ENCODE data around the gene PTGFR.

PTGFR gene, protein sequence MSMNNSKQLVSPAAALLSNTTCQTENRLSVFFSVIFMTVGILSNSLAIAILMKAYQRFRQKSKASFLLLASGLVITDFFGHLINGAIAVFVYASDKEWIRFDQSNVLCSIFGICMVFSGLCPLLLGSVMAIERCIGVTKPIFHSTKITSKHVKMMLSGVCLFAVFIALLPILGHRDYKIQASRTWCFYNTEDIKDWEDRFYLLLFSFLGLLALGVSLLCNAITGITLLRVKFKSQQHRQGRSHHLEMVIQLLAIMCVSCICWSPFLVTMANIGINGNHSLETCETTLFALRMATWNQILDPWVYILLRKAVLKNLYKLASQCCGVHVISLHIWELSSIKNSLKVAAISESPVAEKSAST

DNA sequence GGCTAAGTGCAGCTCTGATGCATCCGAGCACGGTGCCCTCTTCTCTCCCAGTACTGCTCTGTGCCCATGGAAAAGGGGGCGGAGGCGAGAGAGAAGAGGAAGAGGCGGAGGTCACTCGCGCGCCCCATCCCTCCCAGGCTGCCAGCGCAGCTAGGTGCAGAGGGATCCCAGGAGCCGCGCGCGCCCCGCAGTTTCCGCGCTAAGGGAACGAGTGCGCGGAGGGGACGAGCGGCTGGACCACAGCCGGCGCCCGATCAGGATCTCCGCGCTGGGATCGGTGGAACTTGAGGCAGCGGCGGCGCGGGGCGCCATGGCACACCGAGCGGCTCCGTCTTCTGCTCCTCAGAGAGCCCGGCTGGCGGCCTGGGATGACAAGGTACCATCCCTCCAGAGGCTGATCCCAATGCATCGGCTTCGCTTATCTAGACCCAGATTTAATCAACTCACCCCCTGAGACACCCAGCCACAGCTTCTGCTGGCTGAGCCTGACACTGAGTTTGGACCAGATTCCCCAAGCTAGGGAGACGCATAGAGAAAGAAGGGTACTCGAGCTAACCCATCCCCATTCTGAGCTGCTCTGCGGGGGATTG is at the start of gene PTGFR:
Gene PTGFR, plus strand, starts transcription at position 114 of the 590 bp plus-strand sequence. CDS start 1,770 bp downstream, outside the sequence.
- no peak for DNase-seq (ENCODE audit: low read depth)

DNA sequence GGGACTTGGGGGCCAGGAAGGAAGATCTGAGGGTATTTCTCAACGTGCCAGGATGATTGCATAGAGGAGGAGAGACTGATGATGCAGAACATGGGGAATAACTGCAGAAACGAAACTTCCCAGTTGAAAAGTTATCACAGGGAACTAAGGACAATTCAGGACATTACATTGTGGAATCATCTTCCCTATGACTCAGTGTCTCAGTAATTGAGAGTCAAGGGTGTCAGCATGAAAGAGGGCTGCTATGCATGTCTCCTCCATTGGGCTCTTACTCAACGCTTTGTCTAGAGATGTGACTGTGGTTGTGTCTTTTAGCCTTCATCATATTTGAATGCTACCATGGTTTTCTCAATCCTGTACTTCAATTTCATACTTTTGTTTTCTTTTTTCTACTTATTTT is 48.9 kb upstream of the PTGFR start:
- DNase-seq (ENCODE audit: low read depth), result no peak

GRCh38 chr1:78447086-78447485 is 43.7 kb upstream of the PTGFR start:
- no peak for DNase-seq (ENCODE audit: low read depth)

- no peak for DNase-seq (ENCODE audit: low read depth)
These were observed 26.3 kb upstream of the PTGFR start for GRCh38 chr1:78464449-78464891.

GRCh38 chr1:78465143-78465542 is 25.6 kb upstream of the PTGFR start:
- no peak for DNase-seq (ENCODE audit: low read depth)

DNA sequence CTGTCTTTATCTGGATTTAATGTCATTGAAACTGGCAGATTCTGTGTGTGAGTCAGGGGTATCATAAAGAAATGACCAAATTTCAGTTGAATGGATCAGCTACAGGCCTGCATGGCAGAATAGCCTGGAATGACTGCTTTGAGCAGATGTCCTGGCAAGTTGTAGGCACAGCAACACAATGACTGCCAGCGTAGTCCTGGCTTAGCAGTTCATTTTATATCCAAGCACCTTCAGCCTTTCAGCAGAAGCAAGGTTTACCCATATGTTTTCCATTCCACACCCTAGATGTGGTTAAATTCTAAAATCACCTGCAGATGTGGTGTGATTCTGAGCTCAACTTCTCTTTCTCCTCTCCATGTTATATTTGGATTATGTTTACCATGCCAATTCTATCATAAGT is 22.3 kb upstream of the PTGFR start:
- no peak for DNase-seq (ENCODE audit: low read depth)

DNA sequence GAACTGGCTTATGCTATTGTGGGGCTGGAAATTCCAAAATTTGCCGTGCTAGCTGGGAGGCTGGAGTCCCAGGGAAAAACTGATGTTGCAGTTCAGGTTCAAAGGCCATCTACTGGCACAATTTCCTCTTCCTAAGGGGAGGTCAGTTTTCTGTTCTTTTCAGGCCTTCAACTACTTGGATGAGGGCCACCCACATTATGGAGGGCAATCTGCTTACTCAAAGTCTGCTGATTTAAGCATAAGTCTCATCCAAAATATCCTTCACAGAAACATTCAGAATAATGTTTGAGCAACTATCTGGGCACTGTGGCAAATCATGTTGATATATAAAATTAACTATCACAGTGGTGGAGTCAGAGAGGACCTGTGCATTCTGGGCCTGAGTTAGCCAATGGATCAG is 21.2 kb upstream of the PTGFR start:
- no peak for DNase-seq (ENCODE audit: low read depth)

DNA sequence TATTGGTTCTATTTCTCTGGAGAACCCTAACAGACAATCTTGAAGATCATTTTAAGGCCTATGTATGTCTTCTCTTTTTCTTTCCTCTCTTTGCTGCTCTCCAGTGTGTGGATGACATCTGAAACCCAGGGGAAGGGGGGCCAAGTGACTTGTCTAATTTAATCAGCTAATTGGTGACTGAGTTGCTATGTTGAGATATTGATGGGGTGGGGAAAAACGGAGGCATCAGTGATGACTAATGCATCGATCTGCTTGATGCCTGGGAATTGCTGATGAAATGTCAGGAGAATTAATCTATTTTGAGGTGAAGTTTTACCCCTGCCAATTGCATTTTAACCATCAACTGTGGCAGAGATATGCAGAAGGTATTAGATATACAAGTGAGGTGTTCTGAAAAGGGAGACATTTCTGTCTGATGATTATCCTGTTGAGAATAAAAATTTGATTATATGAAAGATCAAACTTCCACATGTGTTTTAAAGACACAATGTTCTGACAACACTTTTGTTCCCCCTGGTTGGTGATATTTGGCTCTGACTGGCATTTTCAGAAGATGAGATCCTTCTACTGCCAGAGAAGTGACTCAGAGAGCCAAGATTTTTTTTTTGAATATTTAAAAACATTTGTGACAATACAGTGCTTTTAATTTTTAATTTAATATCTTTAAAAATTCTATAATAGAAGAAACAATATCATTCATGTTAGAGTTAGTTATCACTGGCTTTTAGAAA is 18.7 kb upstream of the PTGFR start:
- no peak for DNase-seq (ENCODE audit: low read depth)

DNA sequence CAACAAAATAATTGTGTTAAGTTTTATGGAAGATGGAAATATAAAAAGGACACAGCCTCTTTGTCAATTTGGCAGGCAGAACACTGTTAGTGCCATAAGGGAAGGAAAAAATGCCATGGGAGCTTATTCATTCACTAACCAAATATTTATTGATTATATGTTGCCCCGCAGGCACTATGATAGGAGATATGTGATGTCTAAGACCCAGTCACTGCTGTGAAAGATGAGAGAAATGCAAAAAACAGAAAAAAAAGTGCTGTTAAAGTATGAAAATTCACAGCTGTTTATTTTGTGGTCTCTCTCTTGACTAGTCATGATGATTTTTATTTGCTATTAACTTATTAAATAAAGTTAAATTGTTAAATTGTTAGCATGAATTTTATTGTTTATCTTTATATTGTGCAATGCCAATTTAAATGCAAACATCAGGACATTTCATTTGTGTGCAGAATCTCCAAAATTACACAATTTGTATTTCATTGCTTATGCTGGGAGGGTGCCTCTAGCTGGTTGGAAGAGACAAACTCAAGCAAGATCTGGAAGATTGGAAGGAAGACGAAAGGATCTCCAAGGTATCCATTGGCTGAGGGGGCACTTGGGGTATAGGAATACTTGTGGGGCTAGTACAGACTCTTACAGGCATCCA is 17.8 kb upstream of the PTGFR start:
- no peak for DNase-seq (ENCODE audit: low read depth)

DNA sequence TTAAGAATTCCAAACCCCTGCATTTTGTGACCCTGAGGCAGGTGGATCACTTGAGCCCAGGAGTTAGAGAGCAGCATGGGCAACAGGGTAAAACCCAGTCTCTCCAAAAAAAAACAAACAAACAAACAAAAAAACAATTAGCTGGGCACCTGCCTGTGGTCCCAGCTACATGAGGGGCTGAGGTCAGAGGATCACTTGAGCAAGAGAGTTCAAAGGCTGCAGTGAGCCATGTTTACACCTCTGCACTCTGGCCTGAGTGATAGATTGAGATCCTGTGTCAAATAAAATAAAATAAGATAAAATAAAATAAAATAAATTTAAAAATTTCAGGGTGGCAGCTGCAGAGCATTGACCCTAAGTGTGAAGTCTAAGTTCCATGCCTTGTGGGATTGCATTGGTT is 16.7 kb upstream of the PTGFR start:
- no peak for DNase-seq (ENCODE audit: low read depth)

- DNase-seq (ENCODE audit: low read depth), result no peak
These were observed 14.7 kb upstream of the PTGFR start for GRCh38 chr1:78475888-78476610.

GRCh38 chr1:78483903-78484302 is 6.9 kb upstream of the PTGFR start:
- DNase-seq (ENCODE audit: low read depth), result no peak

- no peak for DNase-seq (ENCODE audit: low read depth)
These were observed 787 bp downstream of the PTGFR start for GRCh38 chr1:78491451-78492071.

GRCh38 chr1:78492386-78492950 is 1.7 kb downstream of the PTGFR start:
- no peak for DNase-seq (ENCODE audit: low read depth)

DNA sequence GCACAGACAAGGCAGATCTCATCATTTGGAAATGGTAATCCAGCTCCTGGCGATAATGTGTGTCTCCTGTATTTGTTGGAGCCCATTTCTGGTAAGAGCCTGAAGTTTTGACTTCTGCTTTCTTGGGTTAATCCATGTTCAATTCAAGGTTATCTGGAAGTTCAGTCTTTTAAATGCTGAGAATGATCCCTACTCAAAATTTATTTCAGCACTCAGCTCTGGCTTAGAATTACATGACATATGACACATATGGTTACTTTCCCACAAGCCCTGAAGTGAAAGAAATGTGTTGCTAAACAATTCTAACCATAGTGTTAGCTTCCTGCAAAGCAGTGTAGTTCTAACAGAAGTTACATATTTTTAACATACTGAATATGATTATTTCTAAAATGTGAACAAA is 2.7 kb downstream of the PTGFR start:
- no peak for DNase-seq (ENCODE audit: low read depth)

GRCh38 chr1:78497201-78497600 is 6.4 kb downstream of the PTGFR start:
- DNase-seq (ENCODE audit: low read depth), result no peak

- DNase-seq (ENCODE audit: low read depth), result no peak
These were observed 9.8 kb downstream of the PTGFR start for GRCh38 chr1:78500529-78500928.

GRCh38 chr1:78501203-78501602 is 10.4 kb downstream of the PTGFR start:
- no peak for DNase-seq (ENCODE audit: low read depth)

DNA sequence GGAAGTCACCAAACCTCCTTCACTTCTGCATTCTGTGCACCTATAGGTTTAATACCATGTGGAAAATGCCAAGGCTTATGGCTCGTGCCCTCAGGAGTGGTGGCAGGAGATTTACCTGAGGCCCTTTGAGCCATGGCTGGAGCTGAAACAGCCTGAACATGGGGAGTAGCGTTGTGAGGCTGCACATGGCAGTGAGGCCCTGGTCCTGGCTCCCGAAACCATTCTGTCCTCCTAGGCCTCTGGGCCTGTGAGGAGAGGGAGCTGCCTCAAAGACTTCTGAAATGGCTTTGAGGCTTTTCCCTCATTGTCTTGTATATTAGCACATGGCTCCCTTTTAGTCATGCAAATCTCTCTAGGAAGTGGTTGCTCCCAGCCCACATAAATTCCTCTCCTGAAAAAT is 20.6 kb downstream of the PTGFR start:
- no peak for DNase-seq (ENCODE audit: low read depth)

- no peak for DNase-seq (ENCODE audit: low read depth)
These were observed 25.9 kb downstream of the PTGFR start for GRCh38 chr1:78516716-78517115.

DNA sequence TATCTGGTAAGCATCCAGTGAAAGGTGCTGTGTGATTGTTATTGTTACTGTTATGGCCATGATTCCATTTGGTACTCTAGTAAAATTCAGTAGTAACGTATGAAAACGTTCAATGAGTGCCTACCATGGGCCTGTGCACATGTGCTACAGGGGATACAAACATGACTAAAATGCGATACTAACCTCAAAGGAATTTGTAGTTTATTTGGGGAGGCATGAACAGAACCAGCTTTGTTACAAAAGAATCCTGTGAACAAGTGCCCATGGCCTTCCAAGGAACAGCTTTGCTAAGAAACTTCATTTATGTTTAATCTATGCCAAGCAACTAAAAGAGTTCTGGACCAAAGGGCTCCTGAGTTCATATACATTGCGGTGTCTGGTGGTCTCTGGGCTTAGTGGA is 28.7 kb downstream of the PTGFR start:
- no peak for DNase-seq (ENCODE audit: low read depth)

Measured in stimulated activated CD8-positive, alpha-beta memory T cell treated with anti-CD3 and anti-CD28 coated beads, Interleukin-12 subunit alpha, Interleukin-12 subunit beta, amount 100 ng/mL, for 1 hour (primary cell).